GM12875 (cell line): Measurements from ENCODE around the gene ENDOG.

Experiments used
- H3K4me3 ChIP-seq: one replicate; pipeline ENCODE4 v1.5.1; 2011; ENCODE audit warnings: low read depth, low read length, control low read depth
- CTCF ChIP-seq: IDR thresholded peaks from 2 replicates; pipeline ENCODE4 v1.5.1; 2011; ENCODE audit warnings: low read depth, mild to moderate bottlenecking, control low read depth, inconsistent platforms, low read length, moderate library complexity, borderline replicate concordance; ENCODE audit not compliant: insufficient read depth

The ENDOG gene

DNA sequence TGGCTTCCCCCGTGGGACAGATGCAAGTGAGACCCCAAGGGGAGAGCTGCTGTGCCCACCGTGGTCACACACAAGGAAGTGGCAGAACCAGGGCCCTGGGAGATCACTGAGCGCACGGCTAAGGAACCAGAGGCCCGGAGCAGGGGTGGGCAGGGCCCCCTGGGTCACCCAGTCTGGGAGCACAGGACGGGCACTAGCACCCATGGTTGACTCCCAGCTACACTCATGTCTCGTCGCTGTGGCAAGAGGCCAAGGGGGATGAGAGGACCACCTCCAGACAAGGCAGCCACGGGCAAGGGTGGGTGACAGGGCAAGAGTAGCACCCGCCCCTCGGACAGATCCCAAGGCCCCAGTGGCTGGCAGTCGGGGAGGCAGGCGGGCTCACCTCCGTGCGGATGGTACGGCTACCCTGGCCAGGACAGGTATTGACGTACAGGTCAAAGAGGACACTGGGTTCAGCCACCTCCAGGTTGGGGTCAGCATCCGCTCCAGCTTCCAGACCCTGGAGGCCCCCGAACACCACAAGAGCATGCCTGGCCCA lies 5.1 kb downstream of the ENDOG start:
- TF ChIP-seq CTCF = no peak
- no peak overlapping the region for H3K4me3 ChIP-seq

DNA sequence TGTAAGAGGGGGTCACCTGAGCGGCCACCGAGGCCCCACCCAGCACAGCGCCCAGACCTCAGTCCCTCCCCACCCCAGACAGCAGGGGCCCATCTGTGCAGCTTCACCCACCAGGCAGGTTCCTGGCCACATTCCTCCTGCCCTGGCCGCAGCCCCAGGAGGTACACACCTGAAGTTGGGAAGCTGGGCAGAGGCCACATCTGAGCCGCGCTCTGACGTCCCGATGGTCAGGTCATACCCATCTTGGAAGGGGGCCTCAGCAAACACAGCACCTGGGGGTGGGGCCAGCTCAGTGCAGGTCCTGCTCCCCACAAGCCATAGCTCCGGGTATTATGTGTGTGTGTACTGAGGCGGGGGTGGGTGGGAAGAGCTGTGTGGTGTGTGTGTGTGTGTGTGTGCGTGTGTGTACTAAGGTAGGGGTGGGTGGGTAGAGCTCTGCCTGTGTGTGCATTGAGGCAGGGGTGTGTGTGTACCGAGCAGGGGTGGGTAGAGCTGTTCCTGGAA lies 5.7 kb downstream of the ENDOG start:
- no peak for TF ChIP-seq CTCF
- H3K4me3 ChIP-seq = no peak overlapping the region

GRCh38 chr9:128824911-128825310 lies 6.6 kb downstream of the ENDOG start:
- no peak for TF ChIP-seq CTCF
- no peak overlapping the region for H3K4me3 ChIP-seq

- no peak overlapping the region for H3K4me3 ChIP-seq
- no peak for TF ChIP-seq CTCF
Observed at GRCh38 chr9:128825923-128826700, 7.8 kb downstream of the ENDOG start.

DNA sequence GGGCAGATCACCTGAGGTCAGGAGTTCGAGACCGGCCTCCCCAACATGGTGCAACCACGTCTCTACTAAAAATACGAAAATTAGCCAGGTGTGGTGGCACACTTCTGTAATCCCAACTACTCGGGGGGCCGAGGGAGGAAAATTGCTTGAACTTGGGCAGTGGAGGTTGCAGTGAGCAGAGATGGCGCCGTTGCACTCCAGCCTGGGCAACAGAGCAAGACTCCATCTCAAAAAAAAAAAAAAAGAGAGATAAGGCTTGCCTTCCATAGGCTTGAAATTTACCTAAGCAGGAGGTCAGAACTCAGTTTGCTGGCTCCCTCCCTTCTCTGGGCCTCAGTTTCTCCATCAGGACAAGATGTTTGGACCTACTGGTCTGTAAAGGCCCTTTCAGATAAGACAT lies 10.0 kb downstream of the ENDOG start:
- no peak overlapping the region for H3K4me3 ChIP-seq
- no peak for TF ChIP-seq CTCF

- H3K4me3 ChIP-seq = peak overlapping the region; percentile 99
- no peak for TF ChIP-seq CTCF
Observed at GRCh38 chr9:128828719-128829452, 10.6 kb downstream of the ENDOG start.
